GM21786 (cell line): Measurements from ENCODE around the gene BANK1.

ENCODE experiments used
- ATAC-seq: cut with Tn5 transposase; IDR thresholded peaks from one replicate; pipeline ENCODE4 v1.9.1; 2021; ENCODE audit not compliant: unreplicated experiment

Gene BANK1

GRCh38 chr4:101956068-101956825 lies 165.7 kb downstream of the BANK1 start:
- ATAC-seq: no peak

- ATAC-seq: no peak
Observed at GRCh38 chr4:101958547-101958946, 168.0 kb downstream of the BANK1 start.

GRCh38 chr4:101960431-101960830 lies 169.9 kb downstream of the BANK1 start:
- no peak for ATAC-seq

- no peak for ATAC-seq
Observed at GRCh38 chr4:101961144-101961543, 170.6 kb downstream of the BANK1 start.

- ATAC-seq: no peak
Observed at GRCh38 chr4:101967697-101968346, 177.3 kb downstream of the BANK1 start.

GRCh38 chr4:101968364-101968763 lies 177.8 kb downstream of the BANK1 start:
- no peak for ATAC-seq

- ATAC-seq: no peak
Observed at GRCh38 chr4:101969965-101970364, 179.4 kb downstream of the BANK1 start.

- ATAC-seq: no peak
Observed at GRCh38 chr4:101970547-101971155, 180.1 kb downstream of the BANK1 start.

GRCh38 chr4:101972791-101973190 lies 182.3 kb downstream of the BANK1 start:
- ATAC-seq: no peak

- ATAC-seq: no peak
Observed at GRCh38 chr4:101973361-101973760, 182.8 kb downstream of the BANK1 start.

GRCh38 chr4:101977076-101977475 lies 186.5 kb downstream of the BANK1 start:
- ATAC-seq: no peak

- ATAC-seq: no peak
Observed at GRCh38 chr4:101981756-101982155, 191.2 kb downstream of the BANK1 start.

GRCh38 chr4:101983835-101984234 lies 193.3 kb downstream of the BANK1 start:
- no peak for ATAC-seq

GRCh38 chr4:101987623-101988243 lies 197.2 kb downstream of the BANK1 start:
- ATAC-seq: peak; percentile 70

GRCh38 chr4:101989551-101989950 lies 199.0 kb downstream of the BANK1 start:
- ATAC-seq: no peak

GRCh38 chr4:101992446-101992845 lies 201.9 kb downstream of the BANK1 start:
- no peak for ATAC-seq

GRCh38 chr4:101993002-101993841 lies 202.7 kb downstream of the BANK1 start:
- no peak for ATAC-seq

- no peak for ATAC-seq
Observed at GRCh38 chr4:101993842-101994775, 203.6 kb downstream of the BANK1 start.

GRCh38 chr4:102007959-102008425 lies 217.5 kb downstream of the BANK1 start:
- peak; percentile 83 for ATAC-seq

GRCh38 chr4:102008711-102009110 lies 218.2 kb downstream of the BANK1 start:
- ATAC-seq: no peak
